Left lung (tissue), 10 donors: ENCODE data around the gene MYB. TPM values are rescaled to one million over a fixed set of nuclear protein-coding genes. Genes with fewer than 3 reads are reported as not detected.

ENCODE experiments used
- ATAC-seq: fragments of 200-7000 bp; cut with Tn5 transposase; one replicate; pipeline ENCODE4 v1.9.1; 2020; ENCODE audit warnings: moderate library complexity
- DNase-seq, 4 donors: peaks; one replicate each; pipeline ENCODE4 v3.0.0-alpha.2; 2013 to 2020
- H3K27ac ChIP-seq, 2 donors: fragments of 200-600 bp; sonication (generic) in 1 of 2; one replicate each; pipeline versions ENCODE4 v1.5.0 to v1.8.0; 2020 to 2021
- H3K27me3 ChIP-seq, 2 donors: fragments of 200-600 bp; sonication (generic) in 1 of 2; one replicate each; pipeline versions ENCODE4 v1.5.0 to v1.8.0; 2020 to 2021
- H3K36me3 ChIP-seq, 2 donors: fragments of 200-600 bp; sonication (generic) in 1 of 2; one replicate each; pipeline versions ENCODE4 v1.5.0 to v1.8.0; 2020 to 2021
- H3K4me1 ChIP-seq, 2 donors: fragments of 200-600 bp; one replicate each; pipeline ENCODE4 v1.8.0; 2021
- H3K4me3 ChIP-seq, 2 donors: fragments of 200-600 bp; sonication (generic) in 1 of 2; one replicate each; pipeline versions ENCODE4 v1.5.0 to v1.8.0; 2020 to 2021; ENCODE audit warnings: mild to moderate bottlenecking in 1 of 2
- H3K9me3 ChIP-seq, 2 donors: fragments of 200-600 bp; sonication (generic) in 1 of 2; one replicate each; pipeline versions ENCODE4 v1.5.0 to v1.8.0; 2020 to 2021
- CTCF ChIP-seq, 2 donors: fragments of 200-600 bp; sonication (generic) in 1 of 2; IDR thresholded peaks; one replicate each; pipeline versions ENCODE4 v1.5.0 to v1.8.0; 2021; ENCODE audit warnings: antibody characterized with exemption in 2 of 2
- intact Hi-C, 2 donors: fragments of 100-400 bp; cut with DNase I; formaldehyde crosslinking; loops; one replicate each; pipeline versions ENCODE4 v1.11.2 to v1.14.2; 2022
- polyA plus RNA-seq, 6 donors: library from polyadenylated mRNA; unstranded; fragments of 120-200 nt; gene quantifications; one replicate each; pipeline ENCODE4 v1.2.1, GENCODE V29; 2013; ENCODE audit not compliant: insufficient read length in 6 of 6
- total RNA-seq, 2 donors: library from RNA; stranded (reverse); fragmentation: NEBNext Ultra II Directional; extraction: Animal tissue kit (Norgen Biotek cat#: 25700); gene quantifications; one replicate each; pipeline ENCODE4 v1.2.1, GENCODE V29; 2021
- donor health status: DM: no; HTN: yes; CAD: no.
- donor health status: DM: no; HTN: no; CAD: no.

MYB gene
- total and polyA plus RNA-seq, 8 donors, result 1.3 to 6.4 (median 3.7) TPM

GRCh38 chr6:135254471-135254870 lies 73.4 kb downstream of the MYB start:
- intact Hi-C loops, result no loop called here
- Histone ChIP-seq H3K9me3 (no peaks in the 10 kb centered on the region), H3K4me3 (no peak overlapping the region), H3K4me1 (peaks cover 4 to 7% of the 10 kb centered on the region in 2 donors), H3K36me3 (no peaks in the 10 kb centered on the region), H3K27me3 (no peaks in the 10 kb centered on the region), H3K27ac (no peak overlapping the region)
- no peak for TF ChIP-seq CTCF (IDR thresholded peaks at IDR 0.05)
- ATAC-seq (no peak), DNase-seq (no peak)

GRCh38 chr6:135256866-135257265 lies 75.8 kb downstream of the MYB start:
- H3K36me3 ChIP-seq, result no peaks in the 10 kb centered on the region
- DNase-seq (no peak), ATAC-seq (no peak)
- no peak for TF ChIP-seq CTCF (IDR thresholded peaks at IDR 0.05)
- H3K9me3 ChIP-seq, result no peaks in the 10 kb centered on the region
- H3K4me1 ChIP-seq, result no peaks in the 10 kb centered on the region
- H3K27me3 ChIP-seq, result no peaks in the 10 kb centered on the region
- intact Hi-C loops, result no loop called here
- H3K4me3 ChIP-seq, result no peak overlapping the region
- no peak overlapping the region for H3K27ac ChIP-seq

DNA sequence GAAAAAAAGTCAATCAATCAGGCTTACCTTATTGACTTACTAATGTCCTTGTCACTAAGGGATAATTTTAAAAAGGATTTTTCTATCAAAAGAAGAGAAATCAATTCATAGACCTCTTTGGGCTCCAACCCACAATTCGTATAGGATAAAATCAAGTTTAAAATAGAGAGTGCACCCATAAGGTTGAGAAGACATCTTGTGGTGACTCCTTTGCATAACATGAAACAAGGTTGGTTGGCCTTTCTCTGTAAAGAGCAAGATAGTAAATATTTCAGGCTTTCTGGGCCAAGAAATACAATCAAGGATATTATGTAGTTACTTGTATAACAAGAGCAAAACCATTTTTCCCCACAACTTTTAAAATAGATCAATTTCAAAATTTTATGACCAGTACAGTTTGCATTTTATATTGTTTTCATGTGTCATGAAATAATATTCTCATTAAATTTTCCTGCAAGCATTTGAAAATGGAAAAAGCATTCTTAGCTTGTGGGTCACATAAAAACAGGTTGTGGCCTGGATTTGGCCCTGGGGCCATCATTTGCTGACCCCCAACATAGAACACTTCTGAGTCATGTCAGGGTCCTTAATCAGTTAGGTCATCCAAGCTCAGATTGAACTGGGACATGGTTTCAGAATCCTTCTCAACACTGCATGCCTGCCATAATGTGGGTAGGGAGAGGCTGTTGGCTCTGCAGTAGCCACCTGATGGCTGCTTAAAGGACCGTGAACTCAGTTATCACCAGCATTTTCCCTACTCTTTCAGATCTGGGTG lies 76.7 kb downstream of the MYB start:
- DNase-seq (no peak), ATAC-seq (no peak)
- no peak for TF ChIP-seq CTCF (IDR thresholded peaks at IDR 0.05)
- Histone ChIP-seq H3K4me3 (no peak overlapping the region), H3K9me3 (no peaks in the 10 kb centered on the region), H3K36me3 (no peaks in the 10 kb centered on the region), H3K27me3 (no peaks in the 10 kb centered on the region), H3K4me1 (no peaks in the 10 kb centered on the region), H3K27ac (no peak overlapping the region)
- intact Hi-C loops, result no loop called here

DNA sequence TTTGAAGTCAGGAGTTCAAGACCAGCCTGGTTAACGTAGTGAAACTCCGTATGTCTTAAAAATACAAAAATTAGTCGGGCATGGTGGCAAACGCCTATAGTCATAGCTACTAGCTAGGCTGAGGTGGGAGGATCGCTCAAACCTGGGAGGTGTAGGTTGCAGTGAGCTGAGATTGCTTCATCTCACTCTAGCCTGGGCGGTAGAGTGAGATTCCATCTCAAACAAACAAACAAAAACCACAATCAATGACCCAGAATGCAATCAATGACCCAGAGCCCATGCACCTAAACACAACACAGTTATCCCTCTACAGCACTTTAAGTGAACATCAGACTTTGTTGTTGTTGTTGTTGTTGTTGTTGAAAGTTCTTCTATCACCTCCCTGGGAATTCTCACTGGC lies 77.9 kb downstream of the MYB start:
- TF ChIP-seq CTCF (IDR thresholded peaks at IDR 0.05), result no peak
- intact Hi-C loops, result no loop called here
- Histone ChIP-seq H3K36me3 (no peaks in the 10 kb centered on the region), H3K27ac (no peak overlapping the region), H3K4me3 (no peak overlapping the region), H3K9me3 (no peaks in the 10 kb centered on the region), H3K27me3 (no peaks in the 10 kb centered on the region), H3K4me1 (no peaks in the 10 kb centered on the region)
- DNase-seq, result no peak
- ATAC-seq, result no peak

- no peaks in the 10 kb centered on the region for H3K27me3 ChIP-seq
- DNase-seq, result no peak
- H3K4me3 ChIP-seq, result no peak overlapping the region
- no peaks in the 10 kb centered on the region for H3K4me1 ChIP-seq
- no peak for ATAC-seq
- no peak overlapping the region for H3K27ac ChIP-seq
- H3K9me3 ChIP-seq, result no peaks in the 10 kb centered on the region
- intact Hi-C loops, result no loop called here
- no peak for TF ChIP-seq CTCF (IDR thresholded peaks at IDR 0.05)
- H3K36me3 ChIP-seq, result no peaks in the 10 kb centered on the region
Observed at GRCh38 chr6:135260612-135261011, 79.5 kb downstream of the MYB start.
